K562 (cell line): ENCODE measurements around the gene LEMD1. TPM values are rescaled to one million over a fixed set of nuclear protein-coding genes. Genes with fewer than 3 reads are reported as not detected.

Experiments
- BCL6 ChIP-seq: fragments of 250-450 bp; sonication (Bioruptor Pico); IDR thresholded peaks from 2 replicates; pipeline ENCODE4 v1.4.0; 2020
- CAMTA2 ChIP-seq: fragments of 250-450 bp; sonication (Bioruptor Pico); conservative IDR thresholded peaks from 2 replicates; pipeline ENCODE4 v1.5.1; 2022
- CHD2 ChIP-seq: IDR thresholded peaks from 2 replicates; pipeline ENCODE4 v1.6.1; 2011; ENCODE audit warnings: low read depth, low read length
- FOXM1 ChIP-seq, 2 experiments: fragments of 450-650 bp in 1 of 2; sonication (generic) in 1 of 2; formaldehyde crosslinking in 1 of 2; IDR thresholded peaks; 2 replicates each; pipeline versions ENCODE4 v1.6.1 to v1.9.0; 2017 to 2022; ENCODE audit warnings: low read depth in 2 of 2, mild to moderate bottlenecking in 2 of 2, missing genetic modification reagents in 1 of 2, moderate library complexity in 1 of 2
- GABPA ChIP-seq: fragments of 200-800 bp; sonication (Bioruptor generic); conservative IDR thresholded peaks from 2 replicates; pipeline ENCODE4 v1.6.1; 2016; ENCODE audit warnings: low read depth, missing genetic modification characterization, missing compliant biosample characterization
- MAFF ChIP-seq: IDR thresholded peaks from 2 replicates; pipeline ENCODE4 v1.6.1; 2012; ENCODE audit warnings: low read length, improper control_type of control experiment
- NR2C2 ChIP-seq, 2 experiments: fragments of 200-800 bp in 1 of 2; sonication (Bioruptor generic) in 1 of 2; sonication (generic) in 1 of 2; formaldehyde crosslinking in 1 of 2; IDR thresholded peaks; 2 replicates each; pipeline versions ENCODE4 v1.6.1 to v1.8.0; 2016 to 2022; ENCODE audit warnings: mild to moderate bottlenecking in 1 of 2, missing compliant biosample characterization in 1 of 2, missing genetic modification characterization in 1 of 2, missing genetic modification reagents in 1 of 2
- PHF8 ChIP-seq: fragments of 200-600 bp; sonication (generic); IDR thresholded peaks from 2 replicates; pipeline ENCODE4 v1.6.1; 2012; ENCODE audit warnings: mixed run types, mild to moderate bottlenecking, inconsistent platforms, low read length, moderate library complexity, borderline replicate concordance
- POLR3A ChIP-seq: IDR thresholded peaks from 2 replicates; pipeline ENCODE4 v1.6.1; 2011; ENCODE audit warnings: borderline replicate concordance, mild to moderate bottlenecking, moderate library complexity; ENCODE audit not compliant: insufficient read length, insufficient read depth; ENCODE audit errors: extremely low read depth
- RBM14 ChIP-seq: fragments of 200-400 bp; formaldehyde crosslinking; IDR thresholded peaks from 2 replicates; pipeline ENCODE4 v1.6.1; 2018; ENCODE audit warnings: low read depth, mild to moderate bottlenecking, low read length, moderate library complexity, borderline replicate concordance; ENCODE audit not compliant: insufficient read depth
- RBM34 ChIP-seq: fragments of 200-400 bp; formaldehyde crosslinking; IDR thresholded peaks from 2 replicates; pipeline ENCODE4 v1.6.1; 2018; ENCODE audit warnings: low read length, borderline replicate concordance; ENCODE audit not compliant: insufficient read depth
- SAP30 ChIP-seq: fragments of 200-600 bp; sonication (generic); IDR thresholded peaks from 2 replicates; pipeline ENCODE4 v1.6.1; 2012; ENCODE audit warnings: borderline replicate concordance, low read depth, mild to moderate bottlenecking, moderate library complexity, low read length, control low read depth, inconsistent platforms; ENCODE audit not compliant: insufficient read depth, poor library complexity, severe bottlenecking
- SP2 ChIP-seq: IDR thresholded peaks from 2 replicates; pipeline ENCODE4 v1.6.1; 2011; ENCODE audit warnings: mild to moderate bottlenecking, low read depth, low read length, moderate library complexity; ENCODE audit not compliant: poor library complexity, severe bottlenecking; ENCODE audit errors: extremely low read depth
- TOE1 ChIP-seq, 2 experiments: fragments of 450-650 bp in 1 of 2; sonication (generic) in 1 of 2; formaldehyde crosslinking in 1 of 2; IDR thresholded peaks; 2 replicates each; pipeline versions ENCODE4 v1.7.1 to v1.8.0; 2016 to 2022; ENCODE audit warnings: borderline replicate concordance in 2 of 2, mild to moderate bottlenecking in 2 of 2, antibody characterized with exemption in 1 of 2, inconsistent platforms in 1 of 2, low read depth in 1 of 2, missing genetic modification reagents in 1 of 2, moderate library complexity in 1 of 2
- TRIM28 ChIP-seq: fragments of 450-650 bp; IDR thresholded peaks from 2 replicates; pipeline ENCODE4 v1.6.1; 2017
- ZFP36 ChIP-seq: fragments of 150-350 bp; IDR thresholded peaks from 2 replicates; pipeline ENCODE4 v1.6.1; 2018; ENCODE audit warnings: low read length, low read depth; ENCODE audit not compliant: partially characterized antibody
- ZFX ChIP-seq: sonication (generic); formaldehyde crosslinking; IDR thresholded peaks from 2 replicates; pipeline ENCODE4 v1.8.0; 2022; ENCODE audit warnings: mild to moderate bottlenecking, missing genetic modification reagents, moderate library complexity
- ZKSCAN1 ChIP-seq: fragments of 150-350 bp; IDR thresholded peaks from 2 replicates; pipeline ENCODE4 v1.6.1; 2016; ENCODE audit warnings: low read depth, low read length
- ZNF584 ChIP-seq: fragments of 200-800 bp; sonication (Bioruptor generic); IDR thresholded peaks from 2 replicates; pipeline ENCODE4 v1.6.1; 2016; ENCODE audit warnings: low read depth, mild to moderate bottlenecking, missing genetic modification characterization, missing compliant biosample characterization
- polyA plus RNA-seq, 8 experiments: library from polyadenylated mRNA; depleted of rRNA in 4 of 8; stranded (reverse) in 5 of 8; unstranded in 3 of 8; fragments of >200 nt; fragmentation: Nextera tagmentation in 2 of 8; fragmentation: Illumina TruSeq in 1 of 8; extraction: Ambion mirVana in 2 of 8; extraction: Trizol in 1 of 8; gene quantifications; 2 replicates each; pipeline versions ENCODE4 v1.2.1 to v1.2.3, GENCODE V29; 2011 to 2014; ENCODE audit warnings: inconsistent platforms in 1 of 8, missing spikeins in 1 of 8
- total RNA-seq, 7 experiments: library from RNA; depleted of rRNA in 6 of 7; stranded (reverse); fragments of >200 nt in 6 of 7; fragmentation: Illumina TruSeq in 2 of 7; extraction: Trizol in 2 of 7; gene quantifications; 2 replicates each; pipeline versions ENCODE4 v1.2.1 to v1.2.3, GENCODE V29; 2011 to 2021; ENCODE audit warnings: low replicate concordance in 1 of 7
- TF ChIP-seq, protein P1 (sequence below): fragments of 450-650 bp; formaldehyde crosslinking; IDR thresholded peaks from 2 replicates; pipeline ENCODE4 v1.4.0; 2022; ENCODE audit warnings: missing genetic modification characterization
- TF ChIP-seq, protein P2 (sequence below): fragments of 450-650 bp; formaldehyde crosslinking; conservative IDR thresholded peaks from 2 replicates; pipeline ENCODE4 v1.4.0; 2022; ENCODE audit warnings: mild to moderate bottlenecking, missing genetic modification characterization
- TF ChIP-seq, protein P3 (sequence below): fragments of 450-650 bp; IDR thresholded peaks from 2 replicates; pipeline ENCODE4 v1.6.1; 2014; ENCODE audit warnings: low read depth, mild to moderate bottlenecking, moderate library complexity, borderline replicate concordance

The LEMD1 gene
- total and polyA plus RNA-seq, 9 of the 15 experiments (the other 6 are each of a cell fraction or from before 2014, with no cell fraction given): 0.11 to 2.4 (median 0.57) TPM; not detected in 1

DNA sequence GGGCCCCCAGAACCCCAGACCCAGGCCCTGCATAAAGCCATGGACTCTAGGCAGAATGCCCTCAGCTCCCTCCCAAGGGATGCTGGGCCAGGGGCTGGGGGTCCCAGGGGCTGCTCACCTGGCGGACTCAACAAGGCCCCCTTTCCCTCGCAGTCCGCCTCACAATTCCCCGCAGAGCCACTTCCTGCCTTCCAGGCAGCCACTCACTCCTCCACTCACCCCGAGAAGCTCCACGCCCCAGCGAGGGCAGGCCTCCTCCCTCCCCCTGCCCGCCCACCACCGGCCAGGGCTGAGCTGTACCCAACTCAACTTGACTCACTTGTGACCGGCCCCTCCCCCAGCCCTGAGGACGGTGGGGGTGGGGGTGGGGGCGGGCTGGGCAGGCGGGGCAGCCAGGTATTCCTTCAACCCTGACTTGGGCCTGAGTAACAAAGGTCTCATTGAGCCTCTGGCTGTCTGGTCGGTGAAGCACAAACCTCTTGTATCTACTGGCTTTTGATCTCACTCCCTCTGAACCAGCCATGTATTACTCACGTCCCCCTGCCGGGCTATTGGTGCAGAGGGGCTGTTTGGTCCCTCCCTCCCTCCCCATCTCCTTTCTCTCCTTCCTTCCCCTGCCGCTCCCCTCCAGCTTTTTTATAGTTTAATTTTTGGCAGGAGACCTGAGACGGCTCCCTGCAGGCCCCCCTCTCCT, 28.0 kb upstream of the LEMD1 start (continued):
- TF ChIP-seq, protein P1, sequence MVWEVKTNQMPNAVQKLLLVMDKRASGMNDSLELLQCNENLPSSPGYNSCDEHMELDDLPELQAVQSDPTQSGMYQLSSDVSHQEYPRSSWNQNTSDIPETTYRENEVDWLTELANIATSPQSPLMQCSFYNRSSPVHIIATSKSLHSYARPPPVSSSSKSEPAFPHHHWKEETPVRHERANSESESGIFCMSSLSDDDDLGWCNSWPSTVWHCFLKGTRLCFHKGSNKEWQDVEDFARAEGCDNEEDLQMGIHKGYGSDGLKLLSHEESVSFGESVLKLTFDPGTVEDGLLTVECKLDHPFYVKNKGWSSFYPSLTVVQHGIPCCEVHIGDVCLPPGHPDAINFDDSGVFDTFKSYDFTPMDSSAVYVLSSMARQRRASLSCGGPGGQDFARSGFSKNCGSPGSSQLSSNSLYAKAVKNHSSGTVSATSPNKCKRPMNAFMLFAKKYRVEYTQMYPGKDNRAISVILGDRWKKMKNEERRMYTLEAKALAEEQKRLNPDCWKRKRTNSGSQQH (CRISPR knock-in tag): no peak
- no peak for TF ChIP-seq RBM34
- TF ChIP-seq CAMTA2 (CRISPR knock-in tag): peak; percentile 83; the same call in 1 of the 2 replicates
- no peak for TF ChIP-seq SAP30
- no peak for TF ChIP-seq TOE1 (IDR thresholded peaks at IDR 0.05; ENCODE audit: borderline replicate concordance)
- no peak for TF ChIP-seq TOE1 (CRISPR knock-in tag; IDR thresholded peaks at IDR 0.05; ENCODE audit: borderline replicate concordance, low read depth)
- no peak for TF ChIP-seq FOXM1 (IDR thresholded peaks at IDR 0.05; ENCODE audit: low read depth)
- TF ChIP-seq FOXM1 (CRISPR knock-in tag; IDR thresholded peaks at IDR 0.05; ENCODE audit: low read depth): no peak
- TF ChIP-seq MAFF: no peak
- TF ChIP-seq, protein P2, sequence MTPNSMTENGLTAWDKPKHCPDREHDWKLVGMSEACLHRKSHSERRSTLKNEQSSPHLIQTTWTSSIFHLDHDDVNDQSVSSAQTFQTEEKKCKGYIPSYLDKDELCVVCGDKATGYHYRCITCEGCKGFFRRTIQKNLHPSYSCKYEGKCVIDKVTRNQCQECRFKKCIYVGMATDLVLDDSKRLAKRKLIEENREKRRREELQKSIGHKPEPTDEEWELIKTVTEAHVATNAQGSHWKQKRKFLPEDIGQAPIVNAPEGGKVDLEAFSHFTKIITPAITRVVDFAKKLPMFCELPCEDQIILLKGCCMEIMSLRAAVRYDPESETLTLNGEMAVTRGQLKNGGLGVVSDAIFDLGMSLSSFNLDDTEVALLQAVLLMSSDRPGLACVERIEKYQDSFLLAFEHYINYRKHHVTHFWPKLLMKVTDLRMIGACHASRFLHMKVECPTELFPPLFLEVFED: no peak; the same call in 1 of the 2 replicates
- no peak for TF ChIP-seq ZKSCAN1
- TF ChIP-seq ZFP36: no peak
- 0 out of 2 replicates have a peak, but pooled peaks have one; percentile 1 for TF ChIP-seq ZFX (CRISPR knock-in tag)
- no peak for TF ChIP-seq TRIM28
- no peak for TF ChIP-seq POLR3A
- TF ChIP-seq, protein P3, sequence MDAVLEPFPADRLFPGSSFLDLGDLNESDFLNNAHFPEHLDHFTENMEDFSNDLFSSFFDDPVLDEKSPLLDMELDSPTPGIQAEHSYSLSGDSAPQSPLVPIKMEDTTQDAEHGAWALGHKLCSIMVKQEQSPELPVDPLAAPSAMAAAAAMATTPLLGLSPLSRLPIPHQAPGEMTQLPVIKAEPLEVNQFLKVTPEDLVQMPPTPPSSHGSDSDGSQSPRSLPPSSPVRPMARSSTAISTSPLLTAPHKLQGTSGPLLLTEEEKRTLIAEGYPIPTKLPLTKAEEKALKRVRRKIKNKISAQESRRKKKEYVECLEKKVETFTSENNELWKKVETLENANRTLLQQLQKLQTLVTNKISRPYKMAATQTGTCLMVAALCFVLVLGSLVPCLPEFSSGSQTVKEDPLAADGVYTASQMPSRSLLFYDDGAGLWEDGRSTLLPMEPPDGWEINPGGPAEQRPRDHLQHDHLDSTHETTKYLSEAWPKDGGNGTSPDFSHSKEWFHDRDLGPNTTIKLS: no peak
- no peak for TF ChIP-seq RBM14
- TF ChIP-seq PHF8: peak; percentile 66; the same call in 1 of the 2 replicates
- TF ChIP-seq BCL6 (CRISPR knock-in tag): no peak
- TF ChIP-seq GABPA: peak; percentile 29; the same call in 1 of the 2 replicates
- TF ChIP-seq ZNF584 (CRISPR knock-in tag): no peak
- no peak for TF ChIP-seq CHD2
- TF ChIP-seq SP2: no peak
- TF ChIP-seq NR2C2 (CRISPR knock-in tag; IDR thresholded peaks at IDR 0.05): no peak
- TF ChIP-seq NR2C2 (tag; IDR thresholded peaks at IDR 0.05): peak; percentile 51; the same call in 1 of the 2 replicates
